ENCODE results near the gene CNOT6. TPM values are rescaled to one million over a fixed set of nuclear protein-coding genes. Genes with fewer than 3 reads are reported as not detected.

CNOT6 gene
- total and polyA plus RNA-seq, 4 donors, result 1.4 to 25.0 (median 4.2) TPM

- no peak overlapping the region for H3K27ac ChIP-seq (ENCODE audit: low read depth in 1 of 2, low read length in 2 of 2)
- no peaks in the 10 kb centered on the region for H3K4me1 ChIP-seq (ENCODE audit: control insufficient read depth in 4 of 4, insufficient read depth in 4 of 4, low read length in 3 of 4)
- no peaks in the 10 kb centered on the region for H3K36me3 ChIP-seq (ENCODE audit: control insufficient read depth in 4 of 4, insufficient read depth in 3 of 4, low read depth in 1 of 4, low read length in 3 of 4)
- no peak for DNase-seq (ENCODE audit: low spot score)
- TF ChIP-seq, protein P1, sequence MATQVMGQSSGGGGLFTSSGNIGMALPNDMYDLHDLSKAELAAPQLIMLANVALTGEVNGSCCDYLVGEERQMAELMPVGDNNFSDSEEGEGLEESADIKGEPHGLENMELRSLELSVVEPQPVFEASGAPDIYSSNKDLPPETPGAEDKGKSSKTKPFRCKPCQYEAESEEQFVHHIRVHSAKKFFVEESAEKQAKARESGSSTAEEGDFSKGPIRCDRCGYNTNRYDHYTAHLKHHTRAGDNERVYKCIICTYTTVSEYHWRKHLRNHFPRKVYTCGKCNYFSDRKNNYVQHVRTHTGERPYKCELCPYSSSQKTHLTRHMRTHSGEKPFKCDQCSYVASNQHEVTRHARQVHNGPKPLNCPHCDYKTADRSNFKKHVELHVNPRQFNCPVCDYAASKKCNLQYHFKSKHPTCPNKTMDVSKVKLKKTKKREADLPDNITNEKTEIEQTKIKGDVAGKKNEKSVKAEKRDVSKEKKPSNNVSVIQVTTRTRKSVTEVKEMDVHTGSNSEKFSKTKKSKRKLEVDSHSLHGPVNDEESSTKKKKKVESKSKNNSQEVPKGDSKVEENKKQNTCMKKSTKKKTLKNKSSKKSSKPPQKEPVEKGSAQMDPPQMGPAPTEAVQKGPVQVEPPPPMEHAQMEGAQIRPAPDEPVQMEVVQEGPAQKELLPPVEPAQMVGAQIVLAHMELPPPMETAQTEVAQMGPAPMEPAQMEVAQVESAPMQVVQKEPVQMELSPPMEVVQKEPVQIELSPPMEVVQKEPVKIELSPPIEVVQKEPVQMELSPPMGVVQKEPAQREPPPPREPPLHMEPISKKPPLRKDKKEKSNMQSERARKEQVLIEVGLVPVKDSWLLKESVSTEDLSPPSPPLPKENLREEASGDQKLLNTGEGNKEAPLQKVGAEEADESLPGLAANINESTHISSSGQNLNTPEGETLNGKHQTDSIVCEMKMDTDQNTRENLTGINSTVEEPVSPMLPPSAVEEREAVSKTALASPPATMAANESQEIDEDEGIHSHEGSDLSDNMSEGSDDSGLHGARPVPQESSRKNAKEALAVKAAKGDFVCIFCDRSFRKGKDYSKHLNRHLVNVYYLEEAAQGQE (IDR thresholded peaks at IDR 0.05), result no peak
- TF ChIP-seq ZBTB33 (IDR thresholded peaks at IDR 0.05), result no peak
- TF ChIP-seq FOXA2 (IDR thresholded peaks at IDR 0.05), result no peak
- no peak for TF ChIP-seq HNF4A (conservative IDR thresholded peaks at IDR 0.05)
- TF ChIP-seq MAX (IDR thresholded peaks at IDR 0.05), result no peak
- H3K4me3 ChIP-seq (ENCODE audit: low read depth in 1 of 3, low read length in 3 of 3), result no peak overlapping the region
- H3K9me3 ChIP-seq (ENCODE audit: control insufficient read depth in 4 of 4, low read length in 3 of 4), result no peaks in the 10 kb centered on the region
- 68% methylated on average over 18 of the region's 18 CpGs for WGBS
- no peaks in the 10 kb centered on the region for H3K27me3 ChIP-seq (ENCODE audit: control insufficient read depth in 4 of 4, insufficient read depth in 4 of 4, low read length in 3 of 4)
- H3K9ac ChIP-seq (ENCODE audit: low read depth in 1 of 2, low read length in 2 of 2), result no peak overlapping the region
Observed at GRCh38 chr5:180607861-180608571, 113.8 kb downstream of the CNOT6 start.

DNA sequence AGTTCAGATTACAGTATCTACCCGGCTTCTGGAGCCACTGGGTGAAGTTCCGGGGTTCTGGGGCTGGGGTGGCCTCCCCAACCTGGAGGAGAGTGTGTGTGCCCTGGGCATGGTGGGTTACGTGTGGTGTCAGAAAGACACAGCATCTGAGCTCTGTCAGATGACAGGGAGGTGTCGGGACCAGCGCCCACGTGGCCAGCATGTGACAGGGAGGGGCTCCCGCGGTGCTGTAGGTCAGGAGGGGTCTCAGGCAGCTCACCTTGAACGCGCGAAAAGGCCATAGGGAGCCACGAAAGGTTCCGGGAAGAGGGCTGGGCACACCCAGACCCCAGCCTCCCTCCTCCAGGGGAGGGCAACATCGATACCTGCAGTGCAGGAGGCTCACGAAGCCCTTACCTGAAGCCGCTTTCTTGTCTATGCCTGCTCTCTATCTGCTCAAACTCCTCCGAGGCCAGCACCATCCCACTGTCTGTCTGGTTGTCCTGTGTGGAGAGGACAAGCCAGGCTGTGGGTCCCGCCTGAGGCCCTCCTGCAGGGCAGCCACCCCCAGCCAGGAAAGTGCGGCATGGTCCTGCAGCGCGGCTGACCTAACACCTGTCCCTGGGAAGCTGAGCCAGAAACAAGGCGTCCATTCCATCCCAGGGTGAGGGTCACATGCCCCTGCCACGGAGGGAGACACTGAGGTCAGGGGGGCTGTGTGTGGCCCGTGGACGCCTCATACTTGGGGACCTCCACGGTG is 114.6 kb downstream of the CNOT6 start:
- TF ChIP-seq FOXA1 (IDR thresholded peaks at IDR 0.05), result no peak
- no peak for TF ChIP-seq ZBTB33 (IDR thresholded peaks at IDR 0.05)
- no peak for TF ChIP-seq HNF4A (conservative IDR thresholded peaks at IDR 0.05)
- TF ChIP-seq JUND (IDR thresholded peaks at IDR 0.05), result no peak
- TF ChIP-seq SP1 (IDR thresholded peaks at IDR 0.05), result no peak
- no peak for TF ChIP-seq CTCF (IDR thresholded peaks at IDR 0.05; ENCODE audit: low read depth, low read length, missing input control)
- TF ChIP-seq GABPA (IDR thresholded peaks at IDR 0.05 in 1 of 2, conservative IDR thresholded peaks at IDR 0.05 in 1 of 2), result no peak
- no peak for TF ChIP-seq HNF4G (IDR thresholded peaks at IDR 0.05)
- no peak overlapping the region for H3K4me3 ChIP-seq (ENCODE audit: low read depth in 1 of 3, low read length in 3 of 3)
- 86% methylated on average over 26 of the region's 26 CpGs for WGBS
- H3K9ac ChIP-seq (ENCODE audit: low read depth in 1 of 2, low read length in 2 of 2), result no peak overlapping the region
- no peaks in the 10 kb centered on the region for H3K4me1 ChIP-seq (ENCODE audit: control insufficient read depth in 4 of 4, insufficient read depth in 4 of 4, low read length in 3 of 4)
- no peaks in the 10 kb centered on the region for H3K27me3 ChIP-seq (ENCODE audit: control insufficient read depth in 4 of 4, insufficient read depth in 4 of 4, low read length in 3 of 4)
- H3K36me3 ChIP-seq (ENCODE audit: control insufficient read depth in 4 of 4, insufficient read depth in 3 of 4, low read depth in 1 of 4, low read length in 3 of 4), result no peaks in the 10 kb centered on the region
- no peak overlapping the region for H3K27ac ChIP-seq (ENCODE audit: low read depth in 1 of 2, low read length in 2 of 2)
- H3K9me3 ChIP-seq (ENCODE audit: control insufficient read depth in 4 of 4, low read length in 3 of 4), result no peaks in the 10 kb centered on the region
- no peak for DNase-seq (ENCODE audit: low spot score)
